Stimulated activated effector memory CD8-positive, alpha-beta T cell treated with anti-CD3 and anti-CD28 coated beads, Interleukin-12 subunit alpha, Interleukin-12 subunit beta, amount 100 ng/mL, for 72 hours (primary cell): Measurements from ENCODE around the gene ARHGEF16.
A peak's percentile ranks its signal among the peaks of the same experiment; 100 is the strongest.

Source experiments
- ATAC-seq: fragments of 150-1000 bp; cut with Tn5 transposase; 2 replicates; pipeline ENCODE4 v1.10.0; 2021
- DNase-seq, 2 donors: peaks; one replicate each; pipeline ENCODE4 v3.0.0; 2021 to 2022; ENCODE audit warnings: low spot score in 2 of 2
- H3K27ac Mint-ChIP-seq: one replicate; pipeline ENCODE4 v1.8.0; 2022; ENCODE audit warnings: mild to moderate bottlenecking, mixed read lengths
- H3K36me3 Mint-ChIP-seq: one replicate; pipeline ENCODE4 v1.8.0; 2022; ENCODE audit warnings: mild to moderate bottlenecking, mixed read lengths
- H3K4me1 Mint-ChIP-seq: one replicate; pipeline ENCODE4 v1.8.0; 2022; ENCODE audit warnings: mixed read lengths
- H3K4me3 Mint-ChIP-seq: one replicate; pipeline ENCODE4 v1.8.0; 2022; ENCODE audit warnings: mild to moderate bottlenecking, mixed read lengths
- H3K9me3 Mint-ChIP-seq: one replicate; pipeline ENCODE4 v1.8.0; 2022; ENCODE audit warnings: mixed read lengths

The ARHGEF16 gene

DNA sequence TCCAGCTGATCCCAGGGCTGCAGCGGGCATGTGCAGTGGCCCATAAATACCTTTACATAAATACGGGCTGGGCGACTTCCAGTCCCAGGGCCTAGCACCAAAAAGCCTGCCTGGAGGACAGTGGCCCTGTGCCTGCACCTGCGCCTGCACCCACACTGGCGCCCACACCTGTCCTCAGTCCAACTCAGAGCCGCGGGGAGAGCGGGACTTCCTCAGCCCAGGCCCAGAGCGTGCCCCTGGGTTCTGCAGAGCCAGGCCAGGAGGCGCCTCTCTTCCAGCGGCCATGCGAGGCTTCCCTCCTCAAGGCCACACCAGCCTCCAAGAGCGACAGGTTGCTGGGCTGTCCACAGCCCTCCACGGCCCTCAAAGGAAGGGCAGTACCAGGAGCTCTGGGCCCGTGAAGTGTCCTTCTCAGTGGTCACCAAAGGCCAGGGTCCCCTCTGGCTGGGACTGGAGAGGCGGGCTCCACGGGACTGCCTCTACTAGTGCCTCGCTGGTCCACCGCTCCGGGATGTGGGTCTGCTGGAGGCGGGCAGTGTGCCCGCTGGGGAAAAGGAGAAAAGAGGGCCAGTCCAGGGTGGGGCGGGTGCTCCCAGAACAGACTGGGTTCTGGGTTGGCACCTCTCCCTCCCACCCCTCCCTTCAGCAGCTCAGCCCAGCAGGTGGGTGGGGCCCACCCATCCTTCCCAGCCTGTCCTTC is 35.7 kb downstream of the ARHGEF16 start:
- ATAC-seq (no peak), DNase-seq (no peak)
- Mint-ChIP-seq H3K36me3 (peaks cover 7% of the 10 kb centered on the region), H3K27ac (no peak overlapping the region), H3K4me1 (peaks cover 11% of the 10 kb centered on the region), H3K4me3 (no peak overlapping the region), H3K9me3 (peaks cover 4% of the 10 kb centered on the region)

DNA sequence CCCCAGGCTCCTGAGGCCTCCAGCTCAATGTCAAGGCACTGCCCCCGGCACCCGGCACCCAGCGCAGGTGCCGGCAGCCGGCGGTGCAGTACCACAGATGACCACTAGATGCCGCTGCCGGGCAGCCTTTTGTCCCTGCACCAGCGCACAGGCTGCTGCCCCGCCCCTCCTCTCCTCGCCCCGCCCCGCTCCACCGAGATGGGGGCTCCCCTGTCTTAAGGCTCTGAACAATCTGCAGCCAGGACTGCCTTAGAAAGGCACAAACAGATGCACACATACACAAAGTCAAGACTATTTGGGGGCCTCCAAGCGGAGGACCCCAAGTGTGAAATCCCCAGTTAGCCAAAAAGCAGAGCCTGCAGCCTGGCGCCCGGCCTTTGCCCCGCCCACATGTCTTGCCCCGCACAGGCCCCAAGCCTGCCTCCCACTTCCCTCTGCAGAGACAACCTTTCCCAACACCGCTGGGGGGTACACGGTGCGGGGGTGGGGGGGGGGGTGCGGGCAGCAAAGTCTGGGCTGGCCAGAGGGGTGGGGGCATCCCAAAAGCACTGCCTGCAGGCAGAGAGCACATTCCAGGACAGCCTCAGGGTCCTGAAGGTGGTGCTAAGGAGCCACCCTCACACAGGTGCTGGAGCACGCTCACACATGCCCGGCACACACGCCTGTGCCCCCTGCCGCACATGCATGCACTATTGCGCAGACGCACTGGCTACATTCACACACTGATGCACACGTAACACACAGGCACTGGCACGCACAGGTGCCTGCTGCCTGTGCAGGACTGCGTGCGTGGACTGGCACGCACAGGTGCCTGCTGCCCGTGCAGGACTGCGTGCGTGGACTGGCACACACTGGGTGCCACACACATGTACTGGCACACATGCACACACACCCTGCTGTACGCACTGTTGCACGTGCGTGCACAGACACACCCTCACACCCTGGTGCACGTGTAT is 37.1 kb downstream of the ARHGEF16 start:
- DNase-seq (peak; percentile 93), ATAC-seq (peak; percentile 81)
- Mint-ChIP-seq H3K4me3 (peak overlapping the region; percentile 30), H3K27ac (no peak overlapping the region), H3K9me3 (peaks cover 4% of the 10 kb centered on the region), H3K4me1 (peaks cover 11% of the 10 kb centered on the region), H3K36me3 (peaks cover 7% of the 10 kb centered on the region)

DNA sequence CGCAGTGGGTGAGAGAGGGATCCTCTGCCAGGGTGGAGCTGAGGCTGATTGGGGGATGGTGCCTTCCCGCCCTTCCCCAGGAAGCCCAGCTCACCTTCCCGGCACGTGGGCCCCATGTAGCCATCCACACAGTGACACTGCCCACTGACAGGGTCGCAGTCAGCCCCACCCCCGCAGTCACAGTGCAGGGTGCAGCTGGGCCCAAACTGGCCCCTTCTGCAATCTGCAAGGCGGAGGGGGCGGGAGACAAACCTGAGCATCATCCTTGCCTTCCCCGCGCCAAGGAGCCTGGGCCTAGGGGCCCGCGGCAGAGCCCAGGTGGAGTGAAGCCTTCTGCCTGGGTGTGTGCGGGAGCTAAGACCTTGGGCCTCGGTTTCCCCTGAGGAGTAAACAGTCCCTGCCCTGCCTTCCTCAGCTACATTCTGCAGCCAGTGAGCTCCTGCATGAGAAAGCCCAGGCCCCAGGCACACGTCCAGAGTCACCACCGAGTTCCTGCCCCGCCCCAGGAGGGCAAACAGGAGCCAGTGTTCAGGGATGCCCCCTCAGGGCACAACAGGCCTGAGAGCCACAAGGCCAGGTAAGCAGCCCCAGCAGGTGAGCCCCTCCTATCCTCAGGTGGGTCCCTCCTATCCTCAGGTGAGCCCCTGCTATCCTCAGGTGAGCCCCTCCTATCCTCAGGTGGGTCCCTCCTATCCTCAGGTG is 38.2 kb downstream of the ARHGEF16 start:
- Mint-ChIP-seq H3K4me1 (peaks cover 11% of the 10 kb centered on the region), H3K27ac (no peak overlapping the region), H3K4me3 (no peak overlapping the region), H3K36me3 (peaks cover 7% of the 10 kb centered on the region), H3K9me3 (peaks cover 4% of the 10 kb centered on the region)
- ATAC-seq = no peak
- no peak for DNase-seq

DNA sequence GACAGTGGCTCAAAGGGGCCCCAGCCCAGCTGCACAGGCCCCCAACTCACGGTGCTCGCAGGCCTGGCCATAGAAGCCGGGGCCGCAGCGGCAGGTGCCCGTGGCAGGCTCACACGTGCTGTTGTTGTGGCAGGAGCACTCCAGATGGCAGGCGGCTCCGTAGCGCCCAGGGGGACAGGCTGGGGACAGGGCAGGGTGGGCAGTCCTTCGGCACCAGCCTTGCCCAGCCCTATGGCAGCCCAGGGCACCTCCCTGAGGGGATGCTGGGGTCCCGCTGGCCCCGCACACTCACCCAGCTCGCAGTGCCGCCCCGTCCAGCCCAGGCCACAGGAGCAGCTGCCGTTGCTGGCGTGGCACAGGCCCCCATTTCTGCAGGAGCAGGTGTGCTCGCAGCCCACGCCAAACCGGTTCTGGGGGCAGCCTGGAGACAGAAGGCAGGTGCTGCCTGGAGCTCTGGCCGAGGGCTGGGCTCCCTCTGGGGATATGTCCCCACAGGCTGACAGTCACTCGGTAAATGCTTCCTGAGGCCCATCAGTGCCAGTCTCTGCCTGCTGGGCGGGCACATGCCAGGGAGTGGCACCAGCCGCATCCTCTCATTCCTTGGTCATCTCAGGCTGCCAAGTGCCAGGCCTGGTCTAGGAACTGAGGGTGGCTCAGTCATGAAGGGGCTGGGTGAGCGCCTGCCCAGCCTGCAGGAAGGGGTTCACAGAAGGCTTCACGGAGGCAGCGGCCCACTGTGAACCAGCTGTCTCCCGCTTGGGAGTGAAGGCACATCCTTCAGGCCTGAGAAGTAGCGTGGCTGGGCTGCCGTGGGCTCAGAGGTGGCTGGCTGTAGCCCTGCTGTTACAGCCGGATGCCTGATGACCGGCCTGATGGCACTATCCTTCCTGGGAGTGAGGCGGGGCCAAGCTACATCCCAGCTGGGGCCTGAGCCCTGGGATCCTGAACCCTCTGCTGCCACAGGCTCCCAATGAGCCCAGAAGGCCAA is 40.1 kb downstream of the ARHGEF16 start:
- Mint-ChIP-seq H3K4me3 (no peak overlapping the region), H3K27ac (no peak overlapping the region), H3K9me3 (no peaks in the 10 kb centered on the region), H3K36me3 (no peaks in the 10 kb centered on the region), H3K4me1 (peaks cover 11% of the 10 kb centered on the region)
- ATAC-seq (no peak), DNase-seq (no peak)

DNA sequence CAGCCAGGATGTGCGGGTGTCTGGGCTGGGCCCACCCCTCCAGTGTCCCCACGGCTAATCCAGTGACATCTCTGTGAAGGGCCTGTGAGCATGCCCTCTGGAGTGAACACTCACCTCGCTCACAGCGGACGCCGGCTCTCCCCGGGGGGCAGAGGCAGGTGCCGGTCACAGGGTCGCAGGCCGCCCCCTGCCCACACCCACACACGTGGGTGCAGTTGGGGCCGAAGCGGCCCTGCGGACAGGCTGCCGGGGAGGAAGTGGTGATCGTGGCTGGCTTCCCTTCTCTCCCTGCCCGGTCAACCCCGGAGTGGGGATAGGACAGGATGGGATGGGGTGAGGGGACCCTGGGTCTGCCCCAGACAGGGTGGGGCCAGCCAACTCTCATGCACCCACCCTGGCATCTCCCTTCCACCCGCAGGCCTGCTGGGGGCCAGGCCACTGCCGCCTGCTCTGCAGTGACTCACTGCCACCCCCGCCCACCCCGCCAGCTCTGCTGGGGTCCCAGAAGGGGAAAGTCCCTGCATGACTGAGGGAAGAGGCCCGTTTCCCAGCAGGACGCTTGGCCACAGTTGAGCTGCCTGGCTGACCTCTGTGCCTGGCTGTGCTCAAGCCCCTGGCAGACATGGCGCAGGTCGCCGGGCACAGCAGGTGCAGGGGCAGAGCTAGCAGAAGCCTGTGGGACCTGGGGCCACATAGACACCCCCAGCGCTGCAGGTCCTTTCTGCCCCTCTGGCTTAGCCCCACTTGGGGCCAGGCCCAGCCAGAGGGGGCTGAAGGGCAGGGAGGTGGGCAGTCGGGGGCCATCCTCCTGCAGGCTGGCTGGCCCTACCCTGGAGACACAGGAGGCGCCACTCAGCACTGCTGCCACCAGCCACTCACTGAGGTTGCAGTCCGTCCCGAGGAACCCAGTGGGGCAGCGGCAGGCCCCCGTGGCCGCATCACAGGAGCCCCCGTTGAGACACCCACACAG is 41.6 kb downstream of the ARHGEF16 start:
- Mint-ChIP-seq H3K27ac (no peak overlapping the region), H3K4me3 (no peak overlapping the region), H3K36me3 (no peaks in the 10 kb centered on the region), H3K4me1 (peaks cover 9% of the 10 kb centered on the region), H3K9me3 (no peaks in the 10 kb centered on the region)
- ATAC-seq = no peak
- DNase-seq = no peak

DNA sequence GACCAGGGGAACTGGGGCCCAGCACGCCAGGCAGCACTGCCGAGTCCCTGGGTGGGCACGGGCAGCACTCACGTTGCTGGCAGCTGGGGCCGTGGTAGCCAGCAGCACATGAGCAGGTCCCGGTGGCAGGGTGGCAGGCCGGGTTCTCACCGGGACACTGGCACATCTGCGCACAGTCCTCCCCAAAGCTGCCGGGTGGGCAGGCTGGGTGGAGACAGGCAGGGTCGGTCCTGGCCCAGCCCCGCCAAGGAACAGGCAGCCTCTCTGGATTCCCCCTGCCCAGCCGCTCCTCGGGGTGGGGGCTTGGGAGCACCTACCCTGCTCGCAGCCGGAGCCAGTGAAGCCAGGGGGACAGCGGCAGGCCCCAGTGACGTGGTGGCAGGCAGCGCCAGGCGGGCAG is 42.5 kb downstream of the ARHGEF16 start:
- no peak for DNase-seq
- no peaks in the 10 kb centered on the region for H3K36me3 Mint-ChIP-seq
- H3K27ac Mint-ChIP-seq = no peak overlapping the region
- H3K4me3 Mint-ChIP-seq = no peak overlapping the region
- ATAC-seq = no peak
- H3K4me1 Mint-ChIP-seq = peaks cover under 1% of the 10 kb centered on the region
- H3K9me3 Mint-ChIP-seq = no peaks in the 10 kb centered on the region

DNA sequence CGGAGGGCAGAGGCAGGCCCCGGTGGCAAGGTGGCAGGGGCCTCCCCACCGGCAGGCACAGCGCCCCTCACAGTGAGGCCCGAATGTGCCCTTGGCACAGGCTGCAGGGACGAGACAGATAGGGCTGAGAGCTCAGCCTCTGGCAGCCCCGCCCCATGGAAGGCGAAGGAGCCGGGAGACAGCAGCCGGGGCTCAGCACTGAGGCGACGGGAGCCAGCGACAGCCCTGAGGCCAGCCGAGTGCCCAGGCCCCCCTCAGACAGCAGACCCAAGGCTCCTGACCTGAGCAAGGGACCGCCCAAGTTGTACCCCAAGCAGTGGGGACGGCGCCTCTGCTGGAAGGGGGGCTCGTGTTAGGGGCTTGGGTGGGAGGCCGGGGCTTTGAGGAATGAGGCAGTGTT is 43.1 kb downstream of the ARHGEF16 start:
- ATAC-seq = no peak
- no peak overlapping the region for H3K27ac Mint-ChIP-seq
- H3K4me3 Mint-ChIP-seq = no peak overlapping the region
- no peak for DNase-seq
- no peaks in the 10 kb centered on the region for H3K9me3 Mint-ChIP-seq
- no peaks in the 10 kb centered on the region for H3K36me3 Mint-ChIP-seq
- no peaks in the 10 kb centered on the region for H3K4me1 Mint-ChIP-seq

DNA sequence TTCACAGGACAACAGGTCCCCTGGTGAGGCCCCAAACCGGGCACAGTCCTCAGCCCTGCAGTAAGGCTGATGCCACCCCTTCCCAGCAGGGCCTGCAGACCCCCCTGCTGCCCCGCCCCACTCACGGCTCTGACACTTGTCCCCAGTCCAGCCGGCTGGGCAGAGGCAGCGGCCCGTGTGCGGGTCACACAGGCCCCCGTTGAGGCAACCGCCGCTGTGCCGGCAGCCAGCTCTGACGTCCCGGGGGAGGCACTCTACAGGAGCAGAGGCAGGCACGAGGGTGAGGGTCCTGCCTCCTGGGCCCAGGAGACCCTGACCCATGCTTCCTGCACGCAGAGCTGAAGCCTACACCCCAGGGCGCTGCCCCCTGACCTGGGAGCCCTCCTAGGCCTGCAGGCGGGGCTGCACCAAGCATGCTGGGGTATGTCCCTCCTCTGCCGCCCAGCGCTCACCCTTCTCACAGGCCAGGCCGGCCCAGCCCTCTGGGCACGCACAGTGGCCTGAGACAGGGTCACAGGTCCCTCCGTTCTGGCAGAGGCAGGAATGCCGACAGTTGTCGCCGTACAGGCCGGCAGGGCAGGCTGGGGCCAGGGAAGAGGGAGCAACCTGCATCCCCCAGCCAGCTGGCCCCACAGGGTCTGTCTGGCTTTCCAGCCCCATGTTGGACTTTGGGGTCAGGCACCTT is 43.9 kb downstream of the ARHGEF16 start:
- no peak for ATAC-seq

DNA sequence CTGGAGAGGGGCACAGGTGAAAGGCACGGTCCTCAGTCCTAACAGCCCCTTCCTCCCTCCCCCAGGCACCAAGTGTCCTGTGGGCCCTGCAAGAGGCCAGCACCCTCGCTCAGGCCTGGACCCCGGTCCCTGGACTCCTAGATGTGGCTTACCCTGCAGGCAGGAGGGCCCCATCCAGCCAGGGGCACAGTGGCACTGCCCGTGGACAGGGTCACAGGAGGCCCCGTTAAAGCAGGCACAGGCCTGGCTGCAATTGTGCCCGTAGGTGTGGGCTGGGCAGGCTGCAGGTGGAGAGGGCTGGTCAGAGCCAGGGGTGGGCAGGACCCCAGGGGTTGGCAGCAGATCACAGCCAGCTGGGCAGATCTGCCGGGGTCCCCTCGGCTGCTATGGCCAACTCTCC is 44.5 kb downstream of the ARHGEF16 start:
- Mint-ChIP-seq H3K27ac (no peak overlapping the region), H3K9me3 (no peaks in the 10 kb centered on the region), H3K36me3 (no peaks in the 10 kb centered on the region), H3K4me3 (no peak overlapping the region), H3K4me1 (no peaks in the 10 kb centered on the region)
- no peak for DNase-seq
- no peak for ATAC-seq

More for the DNA sequence above, 43.9 kb downstream of the ARHGEF16 start:
- H3K4me3 Mint-ChIP-seq = no peak overlapping the region
- no peaks in the 10 kb centered on the region for H3K36me3 Mint-ChIP-seq
- no peaks in the 10 kb centered on the region for H3K4me1 Mint-ChIP-seq
- no peak for DNase-seq
- no peaks in the 10 kb centered on the region for H3K9me3 Mint-ChIP-seq
- H3K27ac Mint-ChIP-seq = no peak overlapping the region

DNA sequence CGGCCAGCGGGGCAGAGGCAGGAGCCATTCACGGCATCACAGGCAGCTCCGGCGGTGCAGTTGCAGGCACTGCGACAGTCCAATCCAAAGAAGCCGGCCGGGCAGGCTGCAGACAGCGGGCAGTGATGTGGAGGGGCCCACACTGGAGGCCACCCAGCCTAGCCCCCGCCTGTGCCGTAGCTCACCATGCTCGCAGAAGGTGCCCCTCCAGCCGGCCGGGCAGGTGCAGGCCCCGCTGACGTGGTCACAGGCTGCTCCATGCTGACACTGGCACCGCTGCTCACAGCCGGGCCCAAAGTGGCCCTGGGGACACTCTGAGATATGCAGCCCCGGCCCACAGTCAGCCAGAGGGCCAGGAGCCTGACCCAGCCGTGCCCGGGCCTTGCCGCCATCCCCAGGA is 45.1 kb downstream of the ARHGEF16 start:
- H3K27ac Mint-ChIP-seq = no peak overlapping the region
- ATAC-seq = no peak
- H3K4me1 Mint-ChIP-seq = no peaks in the 10 kb centered on the region
- no peak for DNase-seq
- H3K4me3 Mint-ChIP-seq = no peak overlapping the region
- no peaks in the 10 kb centered on the region for H3K36me3 Mint-ChIP-seq
- H3K9me3 Mint-ChIP-seq = no peaks in the 10 kb centered on the region

DNA sequence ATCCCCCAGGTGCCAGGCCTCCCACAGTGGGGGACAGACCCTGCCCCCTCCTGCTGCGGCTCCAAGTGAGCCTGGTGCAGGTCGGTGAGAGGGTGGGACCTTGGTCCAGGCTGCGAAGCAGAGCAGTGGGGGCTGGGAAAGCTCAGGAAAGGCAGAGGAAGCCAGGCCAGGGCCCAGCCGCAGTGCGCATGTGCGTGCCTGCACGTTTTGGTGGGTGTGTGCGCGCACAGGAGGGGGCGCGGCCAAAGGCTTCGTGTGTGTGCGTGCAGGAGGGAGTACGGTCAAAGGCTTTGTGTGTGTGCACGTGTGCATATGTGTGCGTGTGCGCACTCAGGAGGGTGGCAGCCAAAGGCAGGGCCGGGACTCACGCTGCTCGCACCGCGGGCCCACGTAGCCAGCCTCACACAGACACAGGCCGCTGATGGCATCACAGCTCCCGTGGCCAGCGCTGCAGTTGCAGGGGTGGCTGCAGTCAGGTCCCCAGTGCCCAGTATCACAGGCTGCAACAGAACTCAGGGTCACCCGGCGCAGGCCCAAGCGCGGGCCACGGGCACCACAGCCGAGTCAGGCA is 45.9 kb downstream of the ARHGEF16 start:
- DNase-seq = no peak
- Mint-ChIP-seq H3K4me3 (no peak overlapping the region), H3K9me3 (no peaks in the 10 kb centered on the region), H3K27ac (no peak overlapping the region), H3K36me3 (no peaks in the 10 kb centered on the region), H3K4me1 (no peaks in the 10 kb centered on the region)
- ATAC-seq = no peak

DNA sequence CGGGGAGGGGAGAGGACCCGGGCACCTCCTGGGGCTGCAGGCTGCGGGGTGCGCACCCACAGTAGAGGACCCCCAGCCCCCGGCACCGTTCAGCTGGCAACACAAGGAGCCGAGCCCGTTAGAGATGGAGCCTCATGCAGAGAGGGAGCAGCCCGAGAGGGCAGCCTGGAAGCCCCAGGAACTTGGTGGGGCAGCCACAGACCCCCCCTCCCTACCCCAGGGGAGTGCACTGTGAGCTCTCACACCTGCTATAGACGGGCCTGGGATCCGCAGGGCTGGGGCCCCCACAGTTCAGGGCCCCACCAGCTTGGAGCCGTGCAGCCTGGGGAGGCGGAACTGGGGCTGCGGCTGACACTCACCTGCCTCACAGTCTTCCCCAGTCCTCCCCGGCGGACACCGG is 47.0 kb downstream of the ARHGEF16 start:
- no peak overlapping the region for H3K27ac Mint-ChIP-seq
- DNase-seq (no peak), ATAC-seq (no peak)
- no peaks in the 10 kb centered on the region for H3K4me1 Mint-ChIP-seq
- no peaks in the 10 kb centered on the region for H3K9me3 Mint-ChIP-seq
- H3K36me3 Mint-ChIP-seq = no peaks in the 10 kb centered on the region
- H3K4me3 Mint-ChIP-seq = no peak overlapping the region
